Measurements from ENCODE around the gene DLL1.

GRCh38 chr6:170272341-170273065, 18.4 kb downstream of the DLL1 start:
- TF ChIP-seq CTCF (IDR thresholded peaks at IDR 0.05) (no peak), POLR2A (IDR thresholded peaks at IDR 0.05) (no peak)
